GM23338 (cell line): ENCODE results near the gene RILPL1.

ENCODE experiments used
- CTCF ChIP-seq, 2 experiments: fragments of 200-600 bp in 1 of 2; sonication (generic) in 1 of 2; conservative IDR thresholded peaks; 2 replicates each; pipeline versions ENCODE4 v1.5.1 to v1.6.1; 2016 to 2017; ENCODE audit warnings: antibody characterized with exemption in 2 of 2, low read depth in 2 of 2, mild to moderate bottlenecking in 2 of 2, moderate library complexity in 1 of 2
- EZH2phosphoT487 ChIP-seq: fragments of 200-600 bp; sonication (generic); IDR thresholded peaks from one replicate; pipeline ENCODE4 v1.8.1; 2018; ENCODE audit warnings: antibody characterized with exemption; ENCODE audit not compliant: unreplicated experiment

DNA sequence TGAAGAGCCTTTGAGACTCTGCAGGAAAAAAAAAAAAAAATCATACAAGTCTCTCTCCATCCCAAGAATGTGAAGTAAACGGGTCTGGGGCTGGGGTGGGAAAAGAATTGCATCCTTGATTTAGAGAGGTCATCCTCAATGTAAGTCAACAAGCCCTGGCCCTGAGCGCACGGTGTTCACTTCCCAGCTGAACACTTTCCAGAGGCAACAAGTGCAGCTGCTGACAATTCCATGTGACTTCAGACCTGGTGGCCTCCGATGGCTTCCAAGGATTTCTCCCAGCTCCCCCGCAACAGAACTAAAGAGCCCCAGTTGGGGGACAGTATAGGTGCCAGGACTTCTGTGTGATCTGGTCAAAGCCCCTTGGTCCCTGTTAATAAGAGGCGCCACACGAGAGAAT is 2.4 kb downstream of the RILPL1 start:
- TF ChIP-seq EZH2phosphoT487 (no peak), CTCF (conservative IDR thresholded peaks at IDR 0.05; ENCODE audit: low read depth in 2 of 2) (no peak)
